OCI-LY3 (cell line): Measurements from ENCODE around the gene FBN2.

Experiments
- CTCF ChIP-seq: fragments of 200-600, 300-600 bp; sonication (generic); IDR thresholded peaks from 2 replicates; pipeline ENCODE4 v1.5.1; 2014; ENCODE audit warnings: antibody characterized with exemption, low read length, low read depth
- EZH2phosphoT487 ChIP-seq: fragments of 200-600 bp; shearing (Covaris generic); IDR thresholded peaks from 2 replicates; pipeline ENCODE4 v1.6.1; 2018; ENCODE audit warnings: antibody characterized with exemption, mixed run types, low read depth

- TF ChIP-seq CTCF (no peak), EZH2phosphoT487 (no peak)
Measured at GRCh38 chr5:128236334-128236733, 301.7 kb downstream of the FBN2 start.
